Trophoblast cell (in vitro differentiated cells and primary cell): ENCODE measurements around the gene KCNT1.
A peak's percentile ranks its signal among the peaks of the same experiment; 100 is the strongest.

Experiments
- DNase-seq, 2 donors: peaks; one replicate each; pipeline ENCODE4 v3.0.0-alpha.2; 2016
- H2AFZ ChIP-seq: 2 replicates; pipeline ENCODE4 v1.6.1; 2013; ENCODE audit warnings: low read length, moderate library complexity, mild to moderate bottlenecking; ENCODE audit not compliant: insufficient read depth, poor library complexity
- H2AK5ac ChIP-seq: 2 replicates; pipeline ENCODE4 v1.6.1; 2013; ENCODE audit warnings: mild to moderate bottlenecking, low read length
- H2BK120ac ChIP-seq: 2 replicates; pipeline ENCODE4 v1.6.1; 2013; ENCODE audit warnings: low read length, mild to moderate bottlenecking, moderate library complexity; ENCODE audit not compliant: insufficient read depth, poor library complexity
- H2BK12ac ChIP-seq: 2 replicates; pipeline ENCODE4 v1.6.1; 2013; ENCODE audit warnings: mild to moderate bottlenecking, low read length, moderate library complexity
- H2BK5ac ChIP-seq: 2 replicates; pipeline ENCODE4 v1.6.1; 2013; ENCODE audit warnings: low read length, low read depth, moderate library complexity, mild to moderate bottlenecking; ENCODE audit not compliant: poor library complexity
- H3K14ac ChIP-seq: 2 replicates; pipeline ENCODE4 v1.6.1; 2013; ENCODE audit warnings: mild to moderate bottlenecking, low read length
- H3K18ac ChIP-seq: 2 replicates; pipeline ENCODE4 v1.6.1; 2013; ENCODE audit warnings: mild to moderate bottlenecking, low read length
- H3K23ac ChIP-seq: 2 replicates; pipeline ENCODE4 v1.6.1; 2013; ENCODE audit warnings: low read length
- H3K27ac ChIP-seq: 2 replicates; pipeline ENCODE4 v1.5.1; 2013; ENCODE audit warnings: low read depth, mild to moderate bottlenecking, inconsistent platforms, low read length, moderate library complexity
- H3K27me3 ChIP-seq: 2 replicates; pipeline ENCODE4 v1.6.1; 2013; ENCODE audit warnings: inconsistent platforms, mild to moderate bottlenecking, low read length, moderate library complexity; ENCODE audit not compliant: insufficient read depth
- H3K36me3 ChIP-seq, 2 experiments: 1 replicate in 1 of 2; 2 replicates in 1 of 2; pipeline ENCODE4 v1.6.1; 2013; ENCODE audit warnings: low read length in 2 of 2, mild to moderate bottlenecking in 2 of 2, moderate library complexity in 1 of 2; ENCODE audit not compliant: insufficient read depth in 2 of 2, control insufficient read depth in 1 of 2
- H3K4ac ChIP-seq: 2 replicates; pipeline ENCODE4 v1.6.1; 2013; ENCODE audit warnings: low read depth, mild to moderate bottlenecking, low read length, moderate library complexity
- H3K4me1 ChIP-seq, 2 experiments: 1 replicate in 1 of 2; 2 replicates in 1 of 2; pipeline ENCODE4 v1.6.1; 2013; ENCODE audit warnings: low read length in 2 of 2, mild to moderate bottlenecking in 2 of 2, moderate library complexity in 1 of 2; ENCODE audit not compliant: insufficient read depth in 2 of 2, control insufficient read depth in 1 of 2
- H3K4me2 ChIP-seq: 2 replicates; pipeline ENCODE4 v1.6.1; 2013; ENCODE audit warnings: inconsistent platforms, mild to moderate bottlenecking, low read length, moderate library complexity
- H3K4me3 ChIP-seq: 2 replicates; pipeline ENCODE4 v1.5.1; 2013; ENCODE audit warnings: mild to moderate bottlenecking, low read depth, low read length, inconsistent platforms
- H3K79me1 ChIP-seq: one replicate; pipeline ENCODE4 v1.6.1; 2013; ENCODE audit warnings: low read length
- H3K79me2 ChIP-seq: 2 replicates; pipeline ENCODE4 v1.6.1; 2013; ENCODE audit warnings: low read length, mild to moderate bottlenecking; ENCODE audit not compliant: control insufficient read depth, insufficient read depth, poor library complexity
- H3K9ac ChIP-seq: 2 replicates; pipeline ENCODE4 v1.6.1; 2013; ENCODE audit warnings: mild to moderate bottlenecking, low read length
- H3K9me3 ChIP-seq: 2 replicates; pipeline ENCODE4 v1.6.1; 2013; ENCODE audit warnings: low read depth, mild to moderate bottlenecking, control low read depth, inconsistent platforms, low read length; ENCODE audit not compliant: insufficient read depth
- H4K12ac ChIP-seq: 2 replicates; pipeline ENCODE4 v1.6.1; 2013; ENCODE audit warnings: low read depth, mild to moderate bottlenecking, low read length, moderate library complexity
- H4K8ac ChIP-seq: 2 replicates; pipeline ENCODE4 v1.6.1; 2013; ENCODE audit warnings: low read depth, mild to moderate bottlenecking, low read length, moderate library complexity
- H4K91ac ChIP-seq: one replicate; pipeline ENCODE4 v1.6.1; 2013; ENCODE audit warnings: low read depth, mild to moderate bottlenecking, low read length, moderate library complexity
- WGBS: extraction: QIAGEN DNeasy Blood & Tissue Kit; methylation state at CpG from one replicate; pipeline ENCODE4 v1.1.7; 2013; ENCODE audit warnings: missing lambda C conversion rate; ENCODE audit not compliant: insufficient read length, insufficient coverage; ENCODE audit errors: extremely low coverage; 5-methylcytosine and 5-hydroxymethylcytosine counted together

The KCNT1 gene

DNA sequence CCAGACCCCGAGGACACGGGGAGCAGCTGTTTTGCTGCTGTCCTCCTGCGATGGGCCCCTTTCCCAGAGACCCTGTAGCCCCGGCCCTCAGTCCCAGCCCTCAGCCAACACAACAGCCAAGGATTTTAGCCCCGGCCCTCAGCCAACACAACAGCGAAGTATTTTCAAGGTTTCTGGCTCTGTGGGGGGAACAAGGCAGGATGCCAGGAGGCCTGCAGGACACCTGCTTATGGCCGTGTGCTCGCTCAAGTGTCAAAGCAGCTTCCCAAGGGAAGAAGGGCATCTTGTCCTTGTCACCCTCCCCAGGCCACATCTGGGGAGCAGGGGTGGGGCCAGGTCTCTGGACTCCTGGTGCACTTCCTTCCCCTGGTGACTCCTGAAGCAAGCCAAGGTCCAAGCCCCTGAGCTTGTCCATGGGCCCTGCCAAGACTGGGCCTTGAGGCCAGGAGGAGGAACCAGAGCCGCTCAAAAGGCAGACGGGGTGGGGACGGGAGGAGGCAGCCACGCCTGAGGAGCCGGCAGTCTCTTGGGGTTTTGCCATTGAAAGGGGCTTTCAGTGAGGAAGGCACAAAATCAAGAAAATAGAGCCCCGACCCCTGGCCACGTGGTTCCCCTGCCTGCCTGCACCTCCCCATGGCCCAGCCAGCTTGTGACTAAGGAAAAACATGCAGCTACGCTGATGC, 10.8 kb downstream of the KCNT1 start:
- Histone ChIP-seq H3K23ac (no peak overlapping the region), H4K8ac (no peak overlapping the region), H2AK5ac (no peak overlapping the region), H3K4me2 (no peak overlapping the region), H3K9ac (no peak overlapping the region), H3K4me3 (no peak overlapping the region), H2BK12ac (no peak overlapping the region), H3K79me2 (no peaks in the 10 kb centered on the region), H2BK120ac (no peak overlapping the region), H3K9me3 (peaks cover 4% of the 10 kb centered on the region), H3K14ac (no peak overlapping the region), H2AFZ (no peak overlapping the region), H3K27me3 (peaks cover 5% of the 10 kb centered on the region), H4K12ac (no peak overlapping the region), H3K36me3 (no peaks in the 10 kb centered on the region), H3K79me1 (no peaks in the 10 kb centered on the region), H3K4me1 (peaks cover 0 to 2% of the 10 kb centered on the region in 2 experiments), H2BK5ac (no peak overlapping the region), H3K27ac (no peak overlapping the region), H4K91ac (no peak overlapping the region), H3K4ac (no peak overlapping the region), H3K18ac (no peak overlapping the region)
- no peak for DNase-seq
- WGBS = no CpG with 5 or more reads among the region's 16 CpGs

DNA sequence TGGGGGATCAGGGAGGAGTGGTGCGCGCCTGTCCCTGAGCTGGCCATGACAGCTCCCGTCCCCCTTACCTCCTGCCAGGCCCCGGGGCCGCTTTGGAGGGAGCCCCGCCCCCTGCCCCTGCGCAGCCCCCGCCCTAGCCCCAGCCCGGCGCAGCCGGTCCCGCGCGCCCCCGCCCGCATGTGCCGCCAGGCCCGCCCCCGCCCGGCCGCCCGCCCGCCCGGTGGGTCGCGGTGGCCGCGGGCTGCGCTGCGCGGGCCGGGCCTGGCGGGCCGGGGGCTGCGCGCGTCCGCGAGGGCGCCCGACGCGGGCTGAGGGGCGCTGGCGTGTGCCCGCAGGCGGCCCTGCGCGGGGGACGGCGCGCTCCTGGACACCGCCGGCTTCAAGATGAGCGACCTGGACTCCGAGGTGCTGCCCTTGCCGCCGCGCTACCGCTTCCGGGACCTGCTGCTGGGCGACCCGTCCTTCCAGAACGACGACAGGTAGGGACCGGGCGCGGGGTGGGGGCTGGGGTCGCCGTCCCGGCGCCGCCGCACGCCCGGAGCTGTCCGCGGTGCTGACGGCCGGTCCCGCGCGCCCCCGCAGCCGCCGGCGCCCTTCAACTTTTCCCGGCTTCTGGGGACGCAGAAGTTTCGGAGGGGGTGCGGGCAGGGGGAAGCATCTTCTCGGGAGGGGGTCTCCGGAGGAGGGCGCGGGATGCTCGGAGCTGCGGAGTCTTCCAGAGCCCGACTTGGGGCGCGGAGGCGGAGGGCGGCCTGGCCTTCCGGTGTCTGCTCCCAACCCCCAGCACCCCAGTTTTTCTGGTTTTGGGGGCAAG, 12.5 kb downstream of the KCNT1 start:
- peaks cover 4% of the 10 kb centered on the region for H3K9me3 ChIP-seq

DNA sequence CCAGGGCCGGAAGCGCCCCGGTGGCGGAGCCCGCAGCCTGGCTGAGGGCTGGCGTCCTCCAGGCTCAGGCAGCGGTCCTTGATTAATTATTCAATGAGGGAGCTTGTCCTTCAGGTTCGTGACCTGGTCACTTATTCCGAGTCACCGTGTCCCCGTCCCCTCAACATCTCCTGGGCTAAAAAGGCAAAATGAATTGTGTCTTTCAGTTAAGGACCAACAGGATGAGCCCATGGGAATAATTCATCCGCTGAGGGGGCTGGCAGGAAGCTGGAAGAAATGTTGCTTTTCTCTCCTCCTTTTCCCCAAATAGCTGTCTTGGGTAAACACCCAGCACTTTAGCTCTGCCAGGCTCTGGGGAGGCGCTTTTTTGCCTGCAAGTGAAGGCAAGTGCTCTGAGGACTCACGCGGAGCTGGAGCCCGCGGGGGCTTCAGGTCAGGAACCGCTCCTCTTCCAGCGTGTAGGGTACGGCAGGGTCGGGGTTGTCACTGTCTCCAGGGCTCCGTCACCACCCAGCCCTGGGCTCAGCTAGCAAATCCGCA, 13.1 kb downstream of the KCNT1 start:
- Histone ChIP-seq H3K14ac (no peak overlapping the region), H3K4me1 (peaks cover 0 to 2% of the 10 kb centered on the region in 2 experiments), H3K4me3 (no peak overlapping the region), H3K23ac (no peak overlapping the region), H3K9me3 (peaks cover 4% of the 10 kb centered on the region), H4K91ac (no peak overlapping the region), H2BK5ac (no peak overlapping the region), H2BK12ac (no peak overlapping the region), H2AK5ac (no peak overlapping the region), H3K27ac (no peak overlapping the region), H2BK120ac (no peak overlapping the region), H2AFZ (no peak overlapping the region), H3K18ac (no peak overlapping the region), H3K4me2 (no peak overlapping the region), H3K4ac (no peak overlapping the region), H3K79me1 (no peaks in the 10 kb centered on the region), H3K9ac (no peak overlapping the region), H3K36me3 (no peaks in the 10 kb centered on the region), H3K79me2 (no peaks in the 10 kb centered on the region), H4K8ac (no peak overlapping the region), H4K12ac (no peak overlapping the region), H3K27me3 (peaks cover 5% of the 10 kb centered on the region)
- WGBS = no CpG with 5 or more reads among the region's 23 CpGs
- no peak for DNase-seq

More for the DNA sequence above, 12.5 kb downstream of the KCNT1 start:
- H3K14ac ChIP-seq = no peak overlapping the region
- H3K79me1 ChIP-seq = no peaks in the 10 kb centered on the region
- H3K18ac ChIP-seq = no peak overlapping the region
- DNase-seq = no peak
- H2BK120ac ChIP-seq = no peak overlapping the region
- peak overlapping the region; percentile 51 for H3K4me3 ChIP-seq
- no peak overlapping the region for H2AK5ac ChIP-seq
- H3K27ac ChIP-seq = no peak overlapping the region
- no peak overlapping the region for H3K23ac ChIP-seq
- H3K27me3 ChIP-seq = peaks cover 5% of the 10 kb centered on the region
- H4K12ac ChIP-seq = no peak overlapping the region
- peak overlapping the region; percentile 69 for H3K4me2 ChIP-seq
- no peak overlapping the region for H3K9ac ChIP-seq
- no peak overlapping the region for H4K91ac ChIP-seq
- H4K8ac ChIP-seq = no peak overlapping the region
- no peak overlapping the region for H2BK12ac ChIP-seq
- peaks cover 0 to 2% of the 10 kb centered on the region in 2 experiments for H3K4me1 ChIP-seq
- H2BK5ac ChIP-seq = no peak overlapping the region
- H3K79me2 ChIP-seq = no peaks in the 10 kb centered on the region
- H3K4ac ChIP-seq = no peak overlapping the region
- no peak overlapping the region for H2AFZ ChIP-seq
- H3K36me3 ChIP-seq = no peaks in the 10 kb centered on the region
- no CpG with 5 or more reads among the region's 103 CpGs for WGBS

DNA sequence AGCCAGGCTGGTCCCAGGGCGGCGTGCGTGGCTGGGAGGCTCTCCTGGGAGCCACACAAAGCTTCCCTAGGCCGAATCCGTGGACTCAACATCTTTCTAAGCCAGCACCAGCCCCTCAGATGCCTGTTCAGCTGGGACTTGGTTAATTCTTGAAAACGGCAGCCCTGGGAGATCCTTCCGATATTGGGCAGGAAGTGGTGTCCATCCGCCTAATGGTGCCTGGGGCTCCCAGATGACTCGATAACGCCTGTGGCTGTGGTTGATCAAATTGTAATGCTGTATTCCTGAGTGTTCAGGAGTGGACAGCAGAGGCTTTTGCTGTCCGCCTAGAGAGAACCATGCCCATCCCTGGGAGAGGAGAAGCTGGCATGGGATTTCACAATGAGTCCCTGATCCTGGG, 14.1 kb downstream of the KCNT1 start:
- no peak overlapping the region for H2BK5ac ChIP-seq
- H3K23ac ChIP-seq = no peak overlapping the region
- H4K91ac ChIP-seq = no peak overlapping the region
- no peak overlapping the region for H4K12ac ChIP-seq
- H2AFZ ChIP-seq = no peak overlapping the region
- no peak overlapping the region for H3K27ac ChIP-seq
- no peak overlapping the region for H3K4me2 ChIP-seq
- no peak overlapping the region for H2AK5ac ChIP-seq
- no peak overlapping the region for H3K4ac ChIP-seq
- no peak overlapping the region for H3K9ac ChIP-seq
- DNase-seq = no peak
- no peak overlapping the region for H3K18ac ChIP-seq
- no peaks in the 10 kb centered on the region for H3K36me3 ChIP-seq
- peaks cover 0 to 2% of the 10 kb centered on the region in 2 experiments for H3K4me1 ChIP-seq
- H4K8ac ChIP-seq = no peak overlapping the region
- no CpG with 5 or more reads among the region's 11 CpGs for WGBS
- no peak overlapping the region for H3K4me3 ChIP-seq
- H3K9me3 ChIP-seq = peaks cover 4% of the 10 kb centered on the region
- H3K79me1 ChIP-seq = no peaks in the 10 kb centered on the region
- no peak overlapping the region for H3K14ac ChIP-seq
- H3K79me2 ChIP-seq = no peaks in the 10 kb centered on the region
- peaks cover 5% of the 10 kb centered on the region for H3K27me3 ChIP-seq
- H2BK120ac ChIP-seq = no peak overlapping the region
- no peak overlapping the region for H2BK12ac ChIP-seq
